GM21381 (cell line): ENCODE results near the gene NFASC.

ENCODE experiments used
- ATAC-seq: cut with Tn5 transposase; IDR thresholded peaks from one replicate; pipeline ENCODE4 v1.9.1; 2021; ENCODE audit warnings: mild to moderate bottlenecking, moderate library complexity; ENCODE audit not compliant: unreplicated experiment

The NFASC gene

GRCh38 chr1:204958317-204959307, 88.0 kb downstream of the NFASC start:
- ATAC-seq, result no peak

DNA sequence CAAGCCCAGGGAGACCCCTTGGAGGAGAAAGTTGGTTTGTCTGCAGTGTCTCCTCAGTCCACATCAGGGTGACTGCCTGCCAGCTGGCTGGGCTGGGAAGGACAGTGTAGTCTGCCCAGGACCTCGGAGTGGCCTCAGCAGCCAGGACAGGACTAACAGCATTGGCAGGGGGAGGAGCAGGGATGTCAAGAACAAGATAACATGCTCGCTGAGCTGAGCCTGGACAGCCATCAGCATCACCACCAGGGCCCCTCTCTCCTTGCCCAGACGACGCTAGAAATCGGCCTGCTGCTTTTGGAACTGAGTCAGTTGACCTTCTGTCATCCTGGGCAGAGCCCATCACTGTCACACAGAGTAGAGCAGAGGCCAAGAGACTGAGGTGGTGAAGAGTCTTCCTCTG, 88.7 kb downstream of the NFASC start:
- no peak for ATAC-seq

DNA sequence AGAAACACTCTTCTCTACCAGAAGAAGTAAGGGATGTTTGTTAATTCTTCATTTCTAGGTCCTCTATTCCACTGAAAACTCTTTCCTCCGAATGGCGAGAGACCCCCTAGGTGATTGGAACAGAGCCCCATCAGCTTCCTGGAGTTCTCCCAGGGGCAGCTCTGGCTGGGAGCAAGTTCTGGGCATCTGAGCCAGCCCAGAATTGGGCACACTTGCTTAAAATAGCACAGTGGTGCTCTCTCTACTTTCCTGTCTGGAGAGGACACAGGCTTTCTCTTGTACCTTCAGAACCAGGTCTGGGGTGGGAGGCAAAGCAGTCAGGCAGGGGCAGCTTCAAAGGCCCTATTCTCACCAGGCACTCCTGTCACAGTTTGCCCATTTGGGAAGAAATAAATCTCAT, 89.2 kb downstream of the NFASC start:
- ATAC-seq, result no peak

- no peak for ATAC-seq
Observed at GRCh38 chr1:204960306-204961125, 89.9 kb downstream of the NFASC start.

- ATAC-seq, result no peak
Observed at GRCh38 chr1:204961765-204962419, 91.2 kb downstream of the NFASC start.

DNA sequence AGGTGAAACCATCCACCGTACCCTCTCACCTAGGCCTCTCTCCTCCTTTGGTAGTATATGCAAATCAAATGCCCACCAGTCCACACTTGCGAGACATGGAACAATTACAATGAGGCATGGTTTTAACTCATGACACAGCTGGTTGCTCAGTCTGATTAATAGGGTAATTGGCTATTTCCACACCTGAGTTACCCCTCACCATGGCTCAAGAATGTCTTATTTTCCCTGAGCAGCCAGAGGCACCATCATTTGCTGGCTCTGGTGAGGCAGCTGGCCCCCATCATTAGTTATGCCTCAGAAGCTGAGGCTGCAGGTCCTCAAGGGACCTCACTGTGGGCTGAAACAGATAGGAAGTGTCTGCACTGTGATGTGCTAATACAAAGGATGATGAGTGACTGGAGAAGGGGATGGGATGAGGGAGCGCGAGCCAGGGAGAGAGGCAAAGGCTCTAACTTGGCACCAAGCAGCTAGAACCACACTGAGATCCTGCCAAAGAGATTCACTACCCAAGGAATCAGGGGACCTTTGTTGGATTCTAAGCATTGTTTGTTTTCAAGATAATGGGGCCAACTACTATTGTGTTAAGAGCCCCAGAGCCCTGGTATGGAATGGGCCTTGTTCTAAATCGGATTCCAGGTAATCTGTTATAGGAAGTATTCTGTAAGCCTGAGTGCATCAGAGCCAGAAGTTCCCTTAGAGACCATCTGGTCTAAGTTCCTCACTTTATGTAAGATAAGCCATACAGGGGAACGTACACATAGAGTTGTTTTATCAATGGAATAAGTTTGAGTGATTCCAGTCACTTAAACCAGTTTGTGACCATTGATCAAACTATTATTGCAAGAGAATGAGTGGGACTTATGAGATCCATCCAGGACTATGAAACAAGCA, 92.3 kb downstream of the NFASC start:
- ATAC-seq, result no peak

DNA sequence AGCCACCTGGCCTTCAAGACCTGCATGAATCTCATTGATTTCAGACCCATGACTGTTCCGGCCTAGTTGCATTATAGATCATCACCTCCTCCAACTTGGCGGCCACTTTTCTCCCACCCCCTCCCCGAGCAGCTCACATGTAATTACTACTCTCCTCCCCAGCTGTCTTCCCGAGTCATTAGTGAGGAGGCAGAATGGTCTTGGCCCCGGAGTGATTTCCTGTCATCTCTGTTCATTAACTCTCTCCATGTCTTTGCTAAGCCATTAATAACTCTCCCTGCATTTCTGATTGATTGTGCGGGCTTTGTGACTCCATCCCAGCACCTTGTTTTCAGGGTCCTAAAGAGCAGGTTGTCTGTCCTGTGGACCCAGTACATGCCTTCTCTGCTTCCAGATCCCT, 96.8 kb downstream of the NFASC start:
- no peak for ATAC-seq

- no peak for ATAC-seq
Observed at GRCh38 chr1:204968135-204968534, 97.5 kb downstream of the NFASC start.

- no peak for ATAC-seq
Observed at GRCh38 chr1:204968951-204969350, 98.3 kb downstream of the NFASC start.

DNA sequence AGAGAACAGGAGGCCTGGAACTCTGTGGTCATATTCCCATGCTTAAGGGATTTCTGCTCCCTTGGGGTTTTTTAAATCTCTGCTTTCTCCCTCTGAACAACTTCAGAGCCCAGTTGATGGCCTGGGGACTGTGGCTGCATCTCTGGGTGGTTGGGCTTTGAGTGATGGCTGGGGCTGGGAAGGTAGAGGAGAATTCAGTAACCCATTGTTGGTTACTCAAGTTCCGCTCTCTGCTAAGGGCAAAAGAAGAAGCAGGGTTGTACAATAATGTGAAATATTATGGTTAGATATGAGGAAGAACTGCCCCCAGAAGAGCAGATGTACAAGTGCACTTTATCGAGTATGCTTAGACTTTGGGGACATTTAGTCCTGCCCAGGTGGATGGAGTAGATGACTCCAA, 100.3 kb downstream of the NFASC start:
- no peak for ATAC-seq

DNA sequence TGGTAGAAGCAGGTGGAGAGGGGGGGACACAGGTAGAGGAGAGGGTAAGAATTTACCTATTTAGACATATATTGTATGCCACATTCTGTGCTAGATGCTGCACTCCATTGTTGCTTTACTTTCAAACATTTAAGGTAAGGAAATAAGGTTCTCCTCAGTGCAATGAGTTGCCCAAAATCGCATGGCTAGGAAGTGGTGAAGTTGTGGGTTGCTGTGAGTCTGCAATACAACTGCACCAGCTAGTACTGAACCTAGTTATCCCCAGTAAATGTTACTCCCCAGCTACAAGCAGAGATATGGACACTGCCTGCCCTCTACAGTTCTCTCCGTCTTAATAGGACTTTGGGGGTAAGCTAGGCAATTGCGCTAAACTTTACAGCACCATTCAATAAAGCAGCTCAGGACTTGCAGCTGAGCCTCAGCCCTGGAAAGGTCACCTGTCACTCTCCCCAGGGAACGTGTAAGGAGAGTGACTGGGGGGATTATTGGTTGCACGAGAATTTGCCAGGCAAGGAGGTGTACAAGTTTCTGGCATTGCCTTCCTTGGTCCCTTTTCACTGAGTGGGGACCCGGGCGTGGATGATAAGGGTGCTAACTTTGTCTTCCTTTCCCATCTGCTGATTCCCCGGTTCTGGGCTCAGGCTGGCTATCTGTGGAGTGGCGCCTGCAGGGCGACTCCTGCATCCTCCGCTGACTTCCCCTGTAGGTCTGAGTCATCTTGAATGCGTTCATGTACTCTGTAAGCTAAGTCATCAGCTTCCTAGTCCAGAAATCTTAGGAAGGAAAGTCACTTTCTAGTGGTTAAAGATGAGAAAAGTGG, 101.1 kb downstream of the NFASC start:
- ATAC-seq, result no peak

DNA sequence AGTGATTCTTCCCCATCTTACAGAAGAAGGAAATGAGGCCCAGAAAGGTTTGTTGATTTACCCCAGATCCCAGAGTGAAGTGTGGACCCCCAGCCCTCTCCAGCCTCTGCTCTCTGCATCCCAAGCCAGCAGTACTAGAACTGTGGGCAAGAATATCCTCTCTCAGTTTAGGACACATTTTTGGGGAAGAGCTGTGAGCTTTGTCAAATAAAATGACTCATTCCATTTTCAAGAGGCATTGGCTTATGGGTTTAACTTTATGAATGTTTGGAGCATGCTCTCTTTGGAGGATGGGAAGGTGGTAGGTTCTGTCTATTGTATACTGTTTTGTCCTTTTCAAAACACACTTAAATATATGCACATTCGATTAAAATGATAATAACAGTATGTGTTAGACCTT, 101.8 kb downstream of the NFASC start:
- ATAC-seq, result no peak

GRCh38 chr1:204973449-204973848, 102.8 kb downstream of the NFASC start:
- ATAC-seq, result no peak

DNA sequence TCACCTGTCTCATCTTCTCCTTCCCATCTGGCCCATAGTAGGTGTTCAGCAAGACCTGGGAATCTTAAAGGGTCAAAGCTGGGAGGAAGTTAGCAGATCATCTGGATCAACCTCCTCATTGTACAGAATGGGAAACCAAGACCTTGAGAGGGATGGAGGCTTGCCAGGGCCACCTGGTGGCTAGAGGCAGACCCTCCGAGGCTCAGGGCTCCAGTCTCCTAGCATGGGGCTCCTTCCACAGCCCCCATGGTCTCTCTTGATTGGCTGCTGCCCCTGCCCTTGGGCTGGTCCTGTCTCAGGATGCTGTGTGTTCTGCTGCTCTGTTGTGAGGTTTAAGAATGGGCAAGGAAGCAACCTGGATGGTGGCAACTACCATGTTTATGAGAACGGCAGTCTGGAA, 103.7 kb downstream of the NFASC start:
- ATAC-seq, result no peak

GRCh38 chr1:204975021-204975420, 104.4 kb downstream of the NFASC start:
- ATAC-seq, result no peak

DNA sequence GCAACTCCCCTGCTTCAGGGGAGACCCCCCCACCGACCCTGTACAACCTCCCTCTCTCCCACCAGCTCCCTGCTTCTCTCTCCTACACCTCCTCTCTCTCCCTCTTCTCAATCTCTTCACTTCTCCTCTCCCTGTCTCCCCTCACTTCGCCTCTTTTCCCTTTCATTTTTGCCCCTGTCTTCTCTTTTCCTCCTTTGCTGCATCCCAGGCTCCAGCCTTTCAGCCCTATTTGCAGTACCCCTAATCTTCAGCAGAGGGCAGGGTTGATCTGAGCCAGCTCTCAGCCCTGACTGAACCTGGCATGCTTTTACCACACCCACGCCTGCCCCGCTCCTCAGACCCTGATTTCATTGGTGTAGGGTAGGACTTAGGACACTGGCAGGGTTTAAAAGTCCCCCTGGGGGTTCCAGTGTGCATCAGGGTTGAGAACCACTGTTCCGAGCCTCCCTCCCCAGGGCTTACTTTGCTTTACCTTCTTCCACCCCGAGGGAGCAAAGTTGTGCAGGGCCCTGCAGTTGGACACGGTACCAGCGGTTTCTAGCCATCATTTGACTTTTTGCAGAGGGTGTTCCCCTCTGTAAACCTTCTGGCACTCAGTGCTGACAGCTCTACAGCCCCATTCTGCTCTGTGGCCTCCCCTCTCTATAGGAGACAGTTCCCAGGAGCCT, 105.0 kb downstream of the NFASC start:
- no peak for ATAC-seq

- no peak for ATAC-seq
Observed at GRCh38 chr1:204976646-204977045, 106.0 kb downstream of the NFASC start.

GRCh38 chr1:204977318-204977717, 106.7 kb downstream of the NFASC start:
- no peak for ATAC-seq

- ATAC-seq, result no peak
Observed at GRCh38 chr1:204978782-204979181, 108.1 kb downstream of the NFASC start.
